H9 (cell line): Measurements from ENCODE around the gene TSC22D3. TPM values are rescaled to one million over a fixed set of nuclear protein-coding genes. Genes with fewer than 3 reads are reported as not detected.

Experiments used
- DNase-seq: peaks from one replicate; pipeline ENCODE4 v3.0.0-alpha.2; 2017
- H2AFZ ChIP-seq: one replicate; pipeline ENCODE4 v1.6.1; 2013; ENCODE audit warnings: mild to moderate bottlenecking, low read length, control low read depth, moderate library complexity
- H2AK5ac ChIP-seq: 2 replicates; pipeline ENCODE4 v1.6.1; 2013; ENCODE audit warnings: low read length, control low read depth, mixed read lengths; ENCODE audit not compliant: insufficient read length
- H2BK120ac ChIP-seq: one replicate; pipeline ENCODE4 v1.6.1; 2013; ENCODE audit warnings: low read depth, mild to moderate bottlenecking, low read length, control low read depth, inconsistent platforms; ENCODE audit not compliant: poor library complexity, severe bottlenecking
- H2BK12ac ChIP-seq: 2 replicates; pipeline ENCODE4 v1.6.1; 2013; ENCODE audit warnings: low read length, control low read depth, mixed read lengths, low read depth; ENCODE audit not compliant: insufficient read length
- H2BK15ac ChIP-seq: 2 replicates; pipeline ENCODE4 v1.6.1; 2013; ENCODE audit warnings: low read depth, low read length, control low read depth
- H2BK20ac ChIP-seq: one replicate; pipeline ENCODE4 v1.6.1; 2013; ENCODE audit warnings: low read depth, mild to moderate bottlenecking, low read length, control low read depth, inconsistent platforms; ENCODE audit not compliant: poor library complexity, severe bottlenecking
- H2BK5ac ChIP-seq: 2 replicates; pipeline ENCODE4 v1.6.1; 2013; ENCODE audit warnings: low read length, control low read depth, mixed read lengths; ENCODE audit not compliant: insufficient read length
- H3K14ac ChIP-seq: 2 replicates; pipeline ENCODE4 v1.6.1; 2013; ENCODE audit warnings: low read length, control low read depth; ENCODE audit not compliant: insufficient read depth
- H3K18ac ChIP-seq: 2 replicates; pipeline ENCODE4 v1.6.1; 2013; ENCODE audit warnings: low read depth, mild to moderate bottlenecking, mixed read lengths, low read length, control low read depth; ENCODE audit not compliant: insufficient read length
- H3K23ac ChIP-seq: 2 replicates; pipeline ENCODE4 v1.6.1; 2013; ENCODE audit warnings: low read length, control low read depth, mixed read lengths, low read depth; ENCODE audit not compliant: insufficient read length
- H3K23me2 ChIP-seq: 2 replicates; pipeline ENCODE4 v1.6.1; 2013; ENCODE audit warnings: low read depth, mild to moderate bottlenecking, mixed read lengths, low read length, control low read depth; ENCODE audit not compliant: insufficient read length, poor library complexity, severe bottlenecking
- H3K27ac ChIP-seq: 2 replicates; pipeline ENCODE4 v1.5.1; 2013; ENCODE audit warnings: low read length, control low read depth, mixed read lengths, low read depth; ENCODE audit not compliant: insufficient read length
- H3K27me3 ChIP-seq: 2 replicates; pipeline ENCODE4 v1.6.1; 2013; ENCODE audit warnings: low read length, control low read depth, inconsistent platforms; ENCODE audit not compliant: insufficient read depth
- H3K4ac ChIP-seq: 2 replicates; pipeline ENCODE4 v1.6.1; 2013; ENCODE audit warnings: low read depth, mild to moderate bottlenecking, control low read depth, inconsistent platforms, low read length, moderate library complexity
- H3K4me1 ChIP-seq: 2 replicates; pipeline ENCODE4 v1.6.1; 2013; ENCODE audit warnings: low read length, control low read depth, inconsistent platforms; ENCODE audit not compliant: insufficient read depth
- H3K4me2 ChIP-seq: 2 replicates; pipeline ENCODE4 v1.6.1; 2013; ENCODE audit warnings: low read length, control low read depth, mixed read lengths; ENCODE audit not compliant: insufficient read length, insufficient read depth
- H3K56ac ChIP-seq: 2 replicates; pipeline ENCODE4 v1.6.1; 2013; ENCODE audit warnings: low read depth, mild to moderate bottlenecking, mixed read lengths, low read length, control low read depth; ENCODE audit not compliant: insufficient read length
- H3K79me1 ChIP-seq: 2 replicates; pipeline ENCODE4 v1.6.1; 2013; ENCODE audit warnings: low read depth, mild to moderate bottlenecking, moderate library complexity, low read length, control low read depth, inconsistent platforms; ENCODE audit not compliant: insufficient read depth, poor library complexity, severe bottlenecking
- H3K79me2 ChIP-seq: 2 replicates; pipeline ENCODE4 v1.6.1; 2013; ENCODE audit warnings: low read length, control low read depth, inconsistent platforms; ENCODE audit not compliant: insufficient read depth
- H3K9ac ChIP-seq: 2 replicates; pipeline ENCODE4 v1.6.1; 2013; ENCODE audit warnings: low read length, control low read depth, mixed read lengths; ENCODE audit not compliant: insufficient read length; ENCODE audit errors: extremely low read depth
- H3K9me3 ChIP-seq: one replicate; pipeline ENCODE4 v1.6.1; 2013; ENCODE audit warnings: low read depth, low read length, inconsistent platforms; ENCODE audit not compliant: control insufficient read depth
- H3T11ph ChIP-seq: one replicate; pipeline ENCODE4 v1.6.1; 2013; ENCODE audit warnings: mild to moderate bottlenecking, low read length, control low read depth, inconsistent platforms
- H4K20me1 ChIP-seq: one replicate; pipeline ENCODE4 v1.6.1; 2013; ENCODE audit not compliant: control insufficient read depth, insufficient read length, insufficient read depth
- H4K5ac ChIP-seq: 2 replicates; pipeline ENCODE4 v1.6.1; 2013; ENCODE audit warnings: low read depth, mild to moderate bottlenecking, mixed read lengths, low read length, control low read depth; ENCODE audit not compliant: insufficient read length
- H4K8ac ChIP-seq: replicated peaks from 2 replicates; pipeline ENCODE4 v1.6.1; 2013; ENCODE audit warnings: low read length, control low read depth, mixed read lengths, low read depth; ENCODE audit not compliant: insufficient read length
- H4K91ac ChIP-seq: 2 replicates; pipeline ENCODE4 v1.6.1; 2013; ENCODE audit warnings: low read depth, mild to moderate bottlenecking, moderate library complexity, mixed read lengths, low read length, control low read depth; ENCODE audit not compliant: insufficient read length
- H3K27ac Mint-ChIP-seq, 3 experiments: 2 replicates in 2 of 3; 3 replicates in 1 of 3; pipeline ENCODE4 v1.8.0; 2020 to 2021; ENCODE audit warnings: mixed read lengths in 3 of 3, mild to moderate bottlenecking in 1 of 3, moderate library complexity in 1 of 3
- H3K27me3 Mint-ChIP-seq: 2 replicates; pipeline ENCODE4 v1.8.0; 2021; ENCODE audit warnings: low read depth, mild to moderate bottlenecking, moderate library complexity, mixed read lengths
- H3K36me3 Mint-ChIP-seq, 3 experiments: 2 replicates in 2 of 3; 3 replicates in 1 of 3; pipeline ENCODE4 v1.8.0; 2020 to 2021; ENCODE audit warnings: low read depth in 3 of 3, mixed read lengths in 3 of 3; ENCODE audit not compliant: insufficient read depth in 1 of 3
- H3K4me1 Mint-ChIP-seq, 2 experiments: 2 replicates each; pipeline ENCODE4 v1.8.0; 2020; ENCODE audit warnings: mixed read lengths in 2 of 2
- H3K4me3 Mint-ChIP-seq, 2 experiments: 2 replicates in 1 of 2; 3 replicates in 1 of 2; pipeline ENCODE4 v1.8.0; 2020 to 2021; ENCODE audit warnings: mild to moderate bottlenecking in 2 of 2, mixed read lengths in 2 of 2, moderate library complexity in 1 of 2
- H3K9me3 Mint-ChIP-seq, 2 experiments: 2 replicates in 1 of 2; 3 replicates in 1 of 2; pipeline ENCODE4 v1.8.0; 2020; ENCODE audit warnings: mild to moderate bottlenecking in 2 of 2, mixed read lengths in 2 of 2, moderate library complexity in 1 of 2
- CTCF ChIP-seq: fragments of 200-600 bp; sonication (generic); conservative IDR thresholded peaks from 3 replicates; pipeline ENCODE4 v1.8.0; 2021; ENCODE audit warnings: antibody characterized with exemption, mild to moderate bottlenecking
- WGBS: extraction: QIAGEN DNeasy Blood & Tissue Kit; methylation state at CpG from one replicate; pipeline ENCODE4 v1.1.7; 2013; ENCODE audit warnings: missing lambda C conversion rate, low lambda C conversion rate, mixed read lengths; ENCODE audit not compliant: insufficient read length; ENCODE audit errors: extremely low coverage; 5-methylcytosine and 5-hydroxymethylcytosine counted together
- total RNA-seq: library from RNA; stranded (reverse); gene quantifications from 2 replicates; pipeline ENCODE4 v1.2.1, GENCODE V29; 2021

Gene TSC22D3
- total RNA-seq, 1 experiment from 2014 or later = 10.5 TPM

GRCh38 chrX:107707866-107708265 lies 67.7 kb downstream of the TSC22D3 start:
- no peak overlapping the region for H4K8ac ChIP-seq
- H3K79me1 ChIP-seq = no peaks in the 10 kb centered on the region
- no peak overlapping the region for H3K4ac ChIP-seq
- H3K9ac ChIP-seq = no peak overlapping the region
- Mint-ChIP-seq H3K27me3 (peaks cover 2% of the 10 kb centered on the region), H3K9me3 (peaks cover 0 to 58% of the 10 kb centered on the region in 2 experiments; a peak in 2 of 5 replicates), H3K27ac (no peak overlapping the region), H3K36me3 (peaks cover 0 to 8% (median 0%) of the 10 kb centered on the region in 3 experiments; a peak in 3 of 7 replicates), H3K4me3 (no peak overlapping the region), H3K4me1 (peaks cover 4 to 18% of the 10 kb centered on the region in 2 experiments; a peak in 3 of 4 replicates)
- H3K23ac ChIP-seq = no peak overlapping the region
- H3K27me3 ChIP-seq = no peaks in the 10 kb centered on the region; the same call in none of the 2 replicates
- H2BK20ac ChIP-seq = no peak overlapping the region
- H2BK5ac ChIP-seq = no peak overlapping the region
- H3K4me2 ChIP-seq = no peak overlapping the region
- H4K20me1 ChIP-seq = no peaks in the 10 kb centered on the region
- H3T11ph ChIP-seq = no peak overlapping the region
- no peaks in the 10 kb centered on the region for H3K79me2 ChIP-seq
- no peaks in the 10 kb centered on the region for H3K9me3 ChIP-seq
- H2AK5ac ChIP-seq = no peak overlapping the region
- DNase-seq = no peak
- H3K56ac ChIP-seq = no peak overlapping the region
- no peak overlapping the region for H2AFZ ChIP-seq
- no peak overlapping the region for H2BK120ac ChIP-seq
- no peaks in the 10 kb centered on the region; the same call in 1 of the 2 replicates for H3K4me1 ChIP-seq
- H3K23me2 ChIP-seq = no peaks in the 10 kb centered on the region
- no peak overlapping the region for H3K14ac ChIP-seq
- H2BK15ac ChIP-seq = no peak overlapping the region
- no peak overlapping the region for H2BK12ac ChIP-seq
- no peak overlapping the region for H4K5ac ChIP-seq
- no peak for TF ChIP-seq CTCF
- H3K27ac ChIP-seq = no peak overlapping the region
- WGBS = no CpG with 5 or more reads among the region's 9 CpGs
- H3K18ac ChIP-seq = no peak overlapping the region
- H4K91ac ChIP-seq = no peak overlapping the region
